OCI-LY3 (cell line): Measurements from ENCODE around the gene GALNT2.

Source experiments
- H2AFZ ChIP-seq: fragments of 200-600, 300-600 bp; shearing (Covaris generic); 2 replicates; pipeline ENCODE4 v1.6.0; 2014; ENCODE audit warnings: antibody characterized with exemption, low read depth, low read length
- H3K27ac ChIP-seq: fragments of 200-600, 300-600 bp; sonication (generic); 2 replicates; pipeline ENCODE4 v1.5.1; 2014; ENCODE audit warnings: mild to moderate bottlenecking, low read length, moderate library complexity, mixed read lengths
- H3K27me3 ChIP-seq: fragments of 200-600, 300-600 bp; sonication (generic); 2 replicates; pipeline ENCODE4 v1.6.1; 2014; ENCODE audit warnings: low read depth, low read length, mixed read lengths
- H3K36me3 ChIP-seq: fragments of 200-600, 300-600 bp; sonication (generic); replicated peaks from 2 replicates; pipeline ENCODE3; 2014; ENCODE audit warnings: low read depth, low read length, mixed read lengths
- H3K4me1 ChIP-seq: fragments of 300-600, 200-600 bp; sonication (generic); 2 replicates; pipeline ENCODE4 v1.6.1; 2014; ENCODE audit warnings: low read length, mixed read lengths
- H3K4me2 ChIP-seq: fragments of 200-600, 300-600 bp; sonication (generic); 2 replicates; pipeline ENCODE4 v1.6.1; 2014; ENCODE audit warnings: low read length, mixed read lengths
- H3K4me3 ChIP-seq: fragments of 300-600, 200-600 bp; sonication (generic); 2 replicates; pipeline ENCODE4 v1.5.1; 2014; ENCODE audit warnings: antibody characterized with exemption, mild to moderate bottlenecking, low read length, moderate library complexity
- H3K79me2 ChIP-seq: fragments of 300-600, 200-600 bp; shearing (Covaris generic); 2 replicates; pipeline ENCODE4 v1.6.1; 2014; ENCODE audit warnings: mild to moderate bottlenecking, low read length, mixed read lengths
- H3K9ac ChIP-seq: fragments of 300-600, 200-600 bp; shearing (Covaris generic); 2 replicates; pipeline ENCODE4 v1.6.0; 2014; ENCODE audit warnings: mild to moderate bottlenecking, low read length, moderate library complexity
- H3K9me3 ChIP-seq: fragments of 200-600, 300-600 bp; shearing (Covaris generic); 2 replicates; pipeline ENCODE4 v1.6.1; 2014; ENCODE audit warnings: low read length, mixed read lengths; ENCODE audit not compliant: insufficient read depth
- H4K20me1 ChIP-seq: fragments of 200-600, 300-600 bp; sonication (generic); 2 replicates; pipeline ENCODE4 v1.6.1; 2016; ENCODE audit warnings: low read length, mixed read lengths; ENCODE audit not compliant: insufficient read depth
- EZH2phosphoT487 ChIP-seq: fragments of 200-600 bp; shearing (Covaris generic); IDR thresholded peaks from 2 replicates; pipeline ENCODE4 v1.6.1; 2018; ENCODE audit warnings: antibody characterized with exemption, mixed run types, low read depth
- TF ChIP-seq, protein P1 (sequence below): fragments of 200-600, 300-600 bp; sonication (generic); IDR thresholded peaks from 2 replicates; pipeline ENCODE4 v1.5.1; 2014; ENCODE audit warnings: antibody characterized with exemption, low read length, low read depth

GALNT2 gene

DNA sequence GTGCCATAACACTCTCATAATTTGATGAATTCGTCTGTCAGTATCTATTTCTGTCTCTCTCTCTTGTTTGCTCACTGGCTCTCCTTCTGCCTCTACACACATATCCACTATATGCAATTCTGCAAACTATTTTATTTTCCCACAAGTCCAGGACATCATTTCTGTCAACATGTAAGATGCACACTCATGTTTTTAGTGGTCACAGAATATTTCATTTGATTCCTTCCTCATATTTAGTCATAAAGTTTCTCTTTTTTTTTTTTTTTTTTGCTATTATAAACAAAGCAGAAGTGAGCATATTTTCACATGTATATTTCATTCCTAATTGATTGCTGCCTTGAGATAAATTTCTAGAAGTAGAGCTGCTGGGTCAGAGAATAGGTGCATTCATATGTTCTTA lies 193.8 kb downstream of the GALNT2 start:
- TF ChIP-seq, protein P1, sequence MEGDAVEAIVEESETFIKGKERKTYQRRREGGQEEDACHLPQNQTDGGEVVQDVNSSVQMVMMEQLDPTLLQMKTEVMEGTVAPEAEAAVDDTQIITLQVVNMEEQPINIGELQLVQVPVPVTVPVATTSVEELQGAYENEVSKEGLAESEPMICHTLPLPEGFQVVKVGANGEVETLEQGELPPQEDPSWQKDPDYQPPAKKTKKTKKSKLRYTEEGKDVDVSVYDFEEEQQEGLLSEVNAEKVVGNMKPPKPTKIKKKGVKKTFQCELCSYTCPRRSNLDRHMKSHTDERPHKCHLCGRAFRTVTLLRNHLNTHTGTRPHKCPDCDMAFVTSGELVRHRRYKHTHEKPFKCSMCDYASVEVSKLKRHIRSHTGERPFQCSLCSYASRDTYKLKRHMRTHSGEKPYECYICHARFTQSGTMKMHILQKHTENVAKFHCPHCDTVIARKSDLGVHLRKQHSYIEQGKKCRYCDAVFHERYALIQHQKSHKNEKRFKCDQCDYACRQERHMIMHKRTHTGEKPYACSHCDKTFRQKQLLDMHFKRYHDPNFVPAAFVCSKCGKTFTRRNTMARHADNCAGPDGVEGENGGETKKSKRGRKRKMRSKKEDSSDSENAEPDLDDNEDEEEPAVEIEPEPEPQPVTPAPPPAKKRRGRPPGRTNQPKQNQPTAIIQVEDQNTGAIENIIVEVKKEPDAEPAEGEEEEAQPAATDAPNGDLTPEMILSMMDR, result no peak
- TF ChIP-seq EZH2phosphoT487, result no peak
- H3K36me3 ChIP-seq, result peaks cover 24% of the 10 kb centered on the region
- no peak overlapping the region for H3K4me2 ChIP-seq

DNA sequence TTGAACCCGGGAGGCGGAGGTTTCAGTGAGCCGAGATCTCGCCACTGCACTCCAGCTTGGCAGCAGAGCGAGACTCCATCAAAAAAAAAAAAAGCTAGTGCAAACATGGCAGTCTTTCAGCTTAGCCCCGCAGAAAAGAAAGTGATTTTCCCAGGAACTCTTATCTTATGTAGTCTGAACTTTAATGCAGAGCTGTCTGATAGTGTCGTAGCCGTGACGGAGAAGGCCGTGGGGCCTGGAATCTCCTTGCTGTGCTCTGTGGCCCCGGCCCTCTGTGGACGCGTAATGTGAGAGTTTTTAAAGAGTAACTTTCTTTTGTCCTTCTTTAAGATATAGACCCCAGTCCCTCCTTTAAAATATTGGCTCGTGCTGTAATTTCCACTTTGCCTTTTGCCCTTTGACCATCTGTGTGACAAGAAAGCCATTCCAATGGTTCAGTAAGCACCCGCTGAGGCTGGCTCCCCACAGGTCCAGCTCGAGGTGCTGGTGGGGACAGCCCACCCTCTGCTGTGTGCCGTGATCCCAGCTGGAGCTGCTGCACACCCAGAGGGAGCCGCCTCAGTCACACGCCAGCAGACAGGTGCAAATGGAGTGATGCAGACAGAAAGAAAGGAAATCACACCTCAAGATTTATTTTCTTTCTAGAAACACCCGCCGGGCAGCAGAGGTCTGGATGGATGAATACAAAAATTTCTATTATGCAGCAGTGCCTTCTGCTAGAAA lies 195.1 kb downstream of the GALNT2 start:
- H3K9ac ChIP-seq, result no peak overlapping the region

More for the DNA sequence above, 193.8 kb downstream of the GALNT2 start:
- Histone ChIP-seq H4K20me1 (no peaks in the 10 kb centered on the region), H3K79me2 (no peaks in the 10 kb centered on the region), H3K4me3 (no peak overlapping the region), H3K27me3 (no peaks in the 10 kb centered on the region), H3K9me3 (peaks cover 3% of the 10 kb centered on the region; the same call in 1 of the 2 replicates), H2AFZ (no peak overlapping the region), H3K9ac (no peak overlapping the region), H3K4me1 (peaks cover 8% of the 10 kb centered on the region), H3K27ac (no peak overlapping the region)

DNA sequence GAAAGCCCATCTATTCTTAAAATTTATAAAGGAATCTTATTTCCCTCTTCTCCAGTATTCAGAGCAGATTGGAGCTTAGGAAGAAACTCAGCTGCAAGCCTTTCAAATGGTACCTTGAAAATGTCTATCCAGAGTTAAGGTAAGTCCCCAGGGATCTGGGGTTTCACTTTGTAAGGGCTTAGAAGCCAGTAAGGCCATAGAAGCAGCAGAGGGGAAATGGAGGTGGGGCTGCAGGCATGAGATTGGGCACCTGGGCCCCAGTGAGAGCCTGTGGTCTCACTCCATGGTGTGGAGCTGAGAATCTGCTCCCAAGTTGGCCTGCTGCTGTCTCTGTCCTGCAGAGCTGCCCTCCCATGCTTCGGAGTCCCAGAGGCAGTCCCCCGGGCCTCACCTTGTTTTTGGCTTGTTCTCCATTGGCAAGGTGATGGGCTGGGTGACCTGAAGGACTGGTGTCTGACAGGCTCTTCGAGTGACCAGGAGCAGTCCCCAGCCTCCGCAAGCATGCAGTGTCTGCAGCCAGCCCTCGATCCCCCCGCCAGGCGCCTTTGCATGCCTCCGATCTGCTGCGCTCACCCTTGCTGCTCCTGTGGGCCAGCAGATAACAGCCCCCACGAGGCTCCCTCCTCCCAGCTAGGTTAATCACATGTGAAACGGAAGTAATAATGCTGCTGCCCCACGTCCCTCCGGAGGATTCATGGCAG lies 196.0 kb downstream of the GALNT2 start:
- peaks cover 8% of the 10 kb centered on the region for H3K4me1 ChIP-seq
- H3K27ac ChIP-seq, result no peak overlapping the region
- no peak overlapping the region for H3K4me3 ChIP-seq
- H3K36me3 ChIP-seq, result peaks cover 13% of the 10 kb centered on the region
- H3K79me2 ChIP-seq, result no peaks in the 10 kb centered on the region
- no peak overlapping the region for H3K4me2 ChIP-seq
- no peak overlapping the region for H2AFZ ChIP-seq
- TF ChIP-seq EZH2phosphoT487, result no peak
- TF ChIP-seq, protein P1, result no peak
- H3K9ac ChIP-seq, result no peak overlapping the region
- H3K27me3 ChIP-seq, result no peaks in the 10 kb centered on the region
- H4K20me1 ChIP-seq, result no peaks in the 10 kb centered on the region; the same call in 1 of the 2 replicates
- H3K9me3 ChIP-seq, result peaks cover 3% of the 10 kb centered on the region; the same call in 1 of the 2 replicates

More for the DNA sequence above, 195.1 kb downstream of the GALNT2 start:
- no peak overlapping the region for H2AFZ ChIP-seq
- peaks cover 3% of the 10 kb centered on the region; the same call in 1 of the 2 replicates for H3K9me3 ChIP-seq
- no peak overlapping the region for H3K27ac ChIP-seq
- peaks cover 8% of the 10 kb centered on the region for H3K4me1 ChIP-seq
- TF ChIP-seq, protein P1, result no peak
- TF ChIP-seq EZH2phosphoT487, result no peak
- no peaks in the 10 kb centered on the region for H3K79me2 ChIP-seq
- peaks cover 19% of the 10 kb centered on the region for H3K36me3 ChIP-seq
- H3K4me2 ChIP-seq, result no peak overlapping the region
- H3K4me3 ChIP-seq, result no peak overlapping the region
- H3K27me3 ChIP-seq, result no peaks in the 10 kb centered on the region
- no peaks in the 10 kb centered on the region for H4K20me1 ChIP-seq

DNA sequence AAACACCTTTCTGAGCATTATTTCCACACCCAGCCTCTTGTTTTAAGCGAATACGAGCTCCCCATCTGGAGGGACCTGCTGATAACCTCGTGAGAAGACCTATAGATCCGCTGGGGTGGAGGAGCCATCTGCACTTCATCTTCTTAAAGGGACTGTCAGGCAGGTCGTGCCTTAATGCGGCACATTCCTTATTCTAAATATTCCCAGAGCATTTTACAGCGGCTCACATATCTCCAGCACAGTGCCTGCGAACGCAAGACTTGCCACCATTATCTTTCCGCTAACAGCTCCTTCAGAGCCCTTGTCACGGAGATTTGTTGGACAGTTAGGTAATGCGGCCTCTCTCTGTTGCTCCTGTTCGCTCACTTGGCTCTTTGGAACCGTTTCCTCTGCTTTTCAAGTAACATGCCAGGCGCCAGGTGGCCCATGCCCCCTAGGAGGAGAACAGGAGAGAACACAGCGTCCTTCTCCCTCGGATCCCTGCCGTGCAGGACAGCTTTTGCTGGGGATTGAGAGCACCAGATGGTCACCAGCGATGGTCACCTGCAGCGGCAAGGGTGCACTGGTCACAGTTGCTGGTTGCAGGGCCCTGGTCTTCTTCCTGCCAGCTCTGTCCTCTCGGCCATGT lies 196.6 kb downstream of the GALNT2 start:
- Histone ChIP-seq H3K36me3 (peaks cover 9% of the 10 kb centered on the region), H3K4me3 (no peak overlapping the region), H3K27ac (no peak overlapping the region), H2AFZ (no peak overlapping the region), H3K4me1 (peaks cover 8% of the 10 kb centered on the region), H3K79me2 (no peaks in the 10 kb centered on the region), H3K4me2 (no peak overlapping the region), H4K20me1 (no peaks in the 10 kb centered on the region; the same call in 1 of the 2 replicates), H3K27me3 (no peaks in the 10 kb centered on the region), H3K9ac (no peak overlapping the region), H3K9me3 (peaks cover 3% of the 10 kb centered on the region; the same call in 1 of the 2 replicates)
- TF ChIP-seq, protein P1, result no peak
- no peak for TF ChIP-seq EZH2phosphoT487
